ENCODE results near the gene ERICH4.
"Not testable (repeated sequence)": the region's sequence is repeated elsewhere in the genome, so short reads cannot be mapped to it uniquely, and the experiment has no call there.

The ERICH4 gene

GRCh38 chr19:41457241-41457640 is 14.3 kb downstream of the ERICH4 start:
- no peak for DNase-seq
- intact Hi-C loops (cut with DNase I): no loop called here

- intact Hi-C loops (cut with DNase I): no loop called here
- no peak for DNase-seq
Observed at GRCh38 chr19:41462497-41462896, 19.5 kb downstream of the ERICH4 start.

- DNase-seq; intact Hi-C loops (cut with DNase I): not testable (repeated sequence)
Observed at GRCh38 chr19:41463257-41464256, 20.6 kb downstream of the ERICH4 start.

DNA sequence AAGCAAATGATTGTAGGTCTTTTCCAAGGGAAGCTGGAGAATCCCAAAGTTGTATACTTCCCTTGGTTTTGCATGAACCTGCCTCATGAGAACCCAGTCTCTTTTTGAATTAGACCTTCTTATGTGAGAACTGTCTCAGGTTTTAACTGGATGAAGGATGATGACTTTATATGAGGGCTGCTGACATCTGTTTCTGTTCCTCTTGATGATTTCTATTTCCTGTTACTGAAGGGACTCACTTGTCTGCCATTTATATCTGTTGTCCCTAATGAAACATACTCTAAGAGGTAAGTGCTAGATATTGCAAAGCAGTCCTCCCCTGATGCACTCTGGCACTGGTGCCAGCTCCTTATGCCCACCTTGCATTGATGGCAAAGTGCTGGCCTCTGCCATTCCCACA is 33.6 kb downstream of the ERICH4 start:
- no peak for DNase-seq
- intact Hi-C loops (cut with DNase I): no loop called here

DNA sequence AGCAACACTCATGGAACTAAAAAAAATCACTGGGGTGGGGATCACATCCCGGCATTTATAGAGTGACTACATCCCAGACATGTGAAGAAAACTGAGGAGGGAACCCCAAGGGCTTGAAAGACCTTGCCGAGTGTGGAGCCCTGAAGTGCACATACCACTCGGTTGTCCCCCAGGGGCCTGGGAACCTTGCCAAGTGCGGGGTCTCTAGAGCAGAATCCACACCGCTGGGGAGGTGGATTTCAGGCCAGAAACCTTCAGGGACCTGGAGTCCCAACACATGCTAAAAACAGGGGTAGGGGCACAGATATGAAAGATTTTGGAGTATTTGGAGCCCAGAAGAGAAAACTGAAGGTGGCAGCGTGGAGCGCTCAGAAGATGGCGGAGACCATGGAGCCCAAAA is 35.2 kb downstream of the ERICH4 start:
- DNase-seq: no peak
- intact Hi-C loops (cut with DNase I): no loop called here

DNA sequence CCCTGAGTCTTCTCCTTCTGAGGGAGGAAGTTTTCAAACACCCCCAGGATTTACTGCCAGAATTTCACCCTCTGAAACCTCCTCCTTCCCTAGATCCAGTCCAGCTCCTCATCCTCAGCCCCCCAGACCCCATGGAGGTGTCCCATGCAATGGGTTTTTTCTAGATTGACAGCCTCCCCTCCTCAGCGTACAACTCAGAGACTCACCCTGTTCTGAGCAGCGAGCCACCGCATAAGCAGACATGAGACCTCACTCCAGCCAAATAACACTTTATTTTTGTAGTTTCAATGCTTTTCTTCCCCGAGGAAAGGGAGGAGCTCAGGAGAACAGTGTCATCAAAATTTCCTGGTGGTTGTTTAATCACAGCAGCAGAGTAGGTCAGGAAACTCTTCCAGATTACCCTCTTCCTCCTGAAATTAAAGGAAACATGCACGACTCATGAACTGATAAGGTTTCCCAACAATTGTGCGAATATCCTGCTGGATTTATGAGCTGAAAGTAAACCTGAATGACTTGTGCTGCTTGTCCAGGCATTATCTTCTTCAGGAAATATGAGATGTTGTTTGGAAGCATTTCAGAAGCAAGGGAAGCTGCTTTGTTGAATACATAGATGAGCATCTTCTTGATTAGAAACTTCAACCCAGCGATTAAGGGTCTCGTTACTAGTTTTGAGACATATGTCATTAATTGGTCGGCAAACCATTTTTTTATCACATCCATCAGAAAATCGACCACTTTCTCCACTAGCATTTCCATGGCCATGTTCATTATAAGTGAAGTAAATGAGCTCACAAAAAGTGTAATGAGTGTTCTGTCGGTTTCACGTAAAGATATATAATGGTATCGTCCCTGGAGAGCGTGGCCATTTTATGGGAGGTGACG is 36.2 kb downstream of the ERICH4 start:
- DNase-seq: no peak
- intact Hi-C loops (cut with DNase I): no loop called here

- intact Hi-C loops (cut with DNase I): no loop called here
- peak in 1 of 10 donors; percentile 39 for DNase-seq
Observed at GRCh38 chr19:41479757-41480191, 36.8 kb downstream of the ERICH4 start.

DNA sequence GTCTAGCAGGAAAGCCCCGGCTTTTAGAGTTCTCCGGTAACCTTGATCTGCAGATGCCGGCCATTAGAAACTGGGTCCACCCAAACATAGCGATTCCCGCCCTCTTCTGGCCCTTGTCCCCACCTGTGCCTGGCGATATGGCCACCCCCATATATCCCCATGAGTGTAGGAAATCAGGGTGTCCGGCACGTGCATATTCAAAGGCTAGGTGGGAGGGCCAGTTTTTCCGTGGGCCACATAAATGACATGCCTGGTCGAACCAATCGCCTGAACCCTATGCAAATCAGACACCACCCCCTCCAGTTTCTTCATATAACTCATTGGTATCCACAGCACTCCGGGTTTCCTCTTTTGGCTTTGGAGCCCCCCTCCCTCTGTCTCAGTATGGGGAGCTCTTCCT is 37.4 kb downstream of the ERICH4 start:
- intact Hi-C loops (cut with DNase I): no loop called here
- DNase-seq: no peak

DNA sequence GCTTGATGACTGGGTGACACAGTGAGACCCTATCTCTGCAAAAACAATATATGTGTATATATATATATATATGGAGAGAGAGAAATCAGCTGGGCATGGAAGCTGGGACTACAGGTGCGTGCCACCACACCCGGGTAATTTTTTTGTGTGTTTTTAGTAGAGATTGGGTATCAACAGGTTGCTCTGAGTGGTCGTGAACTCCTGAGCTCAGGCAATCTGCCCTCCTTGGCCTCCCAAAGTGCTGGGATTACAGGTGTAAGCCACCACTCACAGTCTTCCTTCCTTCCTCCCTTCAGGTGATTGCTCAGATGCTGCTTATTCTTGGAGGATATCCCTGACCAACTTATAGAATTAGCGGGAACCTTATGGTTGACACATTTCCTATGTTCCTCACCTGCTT is 41.9 kb downstream of the ERICH4 start:
- no peak for DNase-seq
- intact Hi-C loops (cut with DNase I): no loop called here

DNA sequence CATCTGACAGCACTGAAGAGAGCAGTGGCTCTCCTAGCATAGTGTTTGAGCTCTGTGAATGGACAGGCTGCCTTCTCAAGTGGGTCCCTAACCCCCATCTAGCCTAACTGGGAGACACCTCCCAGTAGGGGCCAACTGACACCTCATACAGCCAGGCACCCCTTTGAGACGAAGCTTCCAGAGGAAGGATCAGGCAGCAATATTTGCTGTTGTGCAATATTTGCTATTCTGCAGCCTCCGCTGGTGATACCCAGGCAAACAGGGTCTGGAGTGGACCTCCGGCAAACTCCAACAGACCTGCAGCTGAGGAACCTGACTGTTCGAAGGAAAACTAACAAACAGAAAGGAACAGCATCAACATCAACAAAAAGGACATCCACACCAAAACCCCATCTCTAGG is 44.0 kb downstream of the ERICH4 start:
- DNase-seq; intact Hi-C loops (cut with DNase I): not testable (repeated sequence)

- DNase-seq: no peak
- intact Hi-C loops (cut with DNase I): no loop called here
Observed at GRCh38 chr19:41492843-41493242, 49.9 kb downstream of the ERICH4 start.
